ENCODE results near the gene ODAD2.

The ODAD2 gene

DNA sequence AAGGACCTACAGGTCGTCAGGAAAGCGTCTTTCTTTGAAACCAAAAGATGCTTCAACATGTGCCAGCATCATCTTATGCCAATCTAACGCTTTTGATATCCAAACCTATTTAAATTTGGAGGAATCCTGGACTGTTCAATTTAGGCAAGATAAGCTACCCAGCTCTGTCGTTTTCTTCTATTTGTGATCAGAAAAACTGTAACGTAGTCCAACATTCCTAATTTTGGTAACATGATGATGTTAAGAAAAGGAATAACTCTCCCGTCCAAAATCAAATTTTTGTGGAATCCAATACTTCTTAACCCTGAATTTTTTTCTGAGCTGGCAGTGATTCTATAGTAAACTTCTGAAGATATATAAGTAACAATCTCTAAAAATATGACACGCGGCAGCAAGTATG lies 160.0 kb downstream of the ODAD2 start:
- DNase-seq (ENCODE audit: low spot score), result no peak

DNA sequence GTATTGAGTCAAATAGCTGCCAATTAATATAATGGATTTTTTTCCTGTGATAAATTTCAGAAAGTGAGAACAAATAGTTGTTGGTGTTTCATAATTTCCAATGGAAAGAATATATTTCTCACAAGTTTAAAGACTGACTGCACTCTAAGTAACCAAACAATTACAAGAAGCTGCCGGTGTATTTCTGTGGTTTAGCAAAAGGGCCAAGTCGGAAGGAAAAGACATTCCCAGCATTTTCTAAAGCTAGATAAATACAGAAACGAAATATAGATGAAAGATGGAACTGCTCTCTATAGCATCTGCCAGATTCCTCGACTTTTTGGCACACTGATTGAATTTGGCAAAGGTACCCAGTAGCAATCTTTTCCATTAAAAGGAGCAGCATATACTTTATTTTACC lies 160.5 kb downstream of the ODAD2 start:
- DNase-seq (ENCODE audit: low spot score), result no peak

DNA sequence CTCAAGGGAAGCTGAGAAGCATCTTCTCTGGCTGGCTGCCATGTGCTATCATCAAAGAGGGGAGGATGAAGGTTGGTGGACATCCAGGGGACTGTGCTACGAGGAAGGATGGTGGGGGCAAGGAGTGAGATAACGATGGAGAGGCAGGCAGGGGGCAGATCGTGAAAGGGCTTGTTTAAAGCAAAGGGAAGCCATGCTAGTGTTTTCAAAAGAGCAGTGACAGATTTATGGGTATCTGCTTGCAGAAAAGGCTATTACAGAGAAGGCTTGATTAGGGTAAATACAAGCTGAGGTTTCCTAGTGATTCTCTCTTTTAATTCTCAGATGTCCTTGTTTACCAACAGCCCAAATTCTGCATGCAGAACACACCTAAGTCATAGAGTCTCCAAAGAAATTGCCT lies 164.4 kb downstream of the ODAD2 start:
- no peak for DNase-seq (ENCODE audit: low spot score)

DNA sequence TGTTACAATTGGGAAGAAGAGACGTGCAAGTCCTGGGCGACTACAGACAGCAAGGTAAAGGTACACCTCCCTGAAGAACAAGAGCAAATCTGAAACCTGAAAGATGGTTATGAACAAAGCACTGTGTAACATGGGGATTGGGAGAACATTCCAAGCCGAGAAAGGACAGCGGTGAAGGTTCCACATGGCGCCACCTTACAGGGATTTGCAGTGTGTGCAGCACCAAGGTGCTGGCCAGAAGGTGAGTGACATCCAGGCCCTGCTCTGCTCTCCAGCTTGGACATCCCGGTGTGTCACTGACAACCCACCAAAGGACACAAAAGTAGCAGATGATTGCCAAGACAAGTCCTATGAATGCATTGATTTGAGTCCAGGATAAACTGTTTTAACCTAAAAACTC lies 165.1 kb downstream of the ODAD2 start:
- DNase-seq (ENCODE audit: low spot score), result no peak

DNA sequence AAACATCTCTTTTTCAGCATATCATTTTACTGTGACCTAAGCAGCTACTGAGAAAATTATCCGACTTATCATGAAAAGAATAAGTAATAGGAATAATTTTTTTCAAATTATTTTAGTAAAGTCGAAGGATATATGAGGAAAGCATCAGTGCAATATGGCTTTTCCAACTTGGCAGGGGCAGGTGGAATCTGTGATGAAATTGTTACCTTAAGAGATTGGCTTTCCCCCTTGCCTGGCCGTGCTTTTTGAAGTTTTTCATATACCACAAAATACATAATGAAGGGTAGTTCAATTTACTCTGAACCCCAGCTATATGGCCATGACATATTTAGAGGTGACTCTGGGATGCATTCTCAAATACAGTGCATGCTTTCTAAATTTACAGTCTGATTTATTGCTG lies 166.1 kb downstream of the ODAD2 start:
- DNase-seq (ENCODE audit: low spot score), result no peak

DNA sequence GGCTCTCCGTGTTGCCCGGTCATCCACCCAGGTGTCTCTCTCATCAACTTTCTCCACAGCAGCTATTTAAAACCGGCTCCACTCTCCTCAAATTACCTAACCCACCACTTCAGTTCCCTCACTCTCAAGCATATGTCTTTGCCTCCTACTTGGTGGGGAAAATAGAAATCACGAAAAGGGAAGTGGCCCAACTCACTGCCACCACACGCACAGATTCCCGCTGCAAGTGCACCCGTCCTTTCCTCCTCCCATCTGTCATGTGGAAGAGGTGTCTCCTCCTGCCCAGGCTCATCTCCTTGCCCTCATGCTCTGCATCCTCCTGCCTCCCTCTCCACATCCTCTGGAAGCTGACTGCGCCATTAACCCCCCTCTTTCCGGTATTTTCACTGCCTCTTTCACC lies 172.5 kb downstream of the ODAD2 start:
- no peak for DNase-seq (ENCODE audit: low spot score)

DNA sequence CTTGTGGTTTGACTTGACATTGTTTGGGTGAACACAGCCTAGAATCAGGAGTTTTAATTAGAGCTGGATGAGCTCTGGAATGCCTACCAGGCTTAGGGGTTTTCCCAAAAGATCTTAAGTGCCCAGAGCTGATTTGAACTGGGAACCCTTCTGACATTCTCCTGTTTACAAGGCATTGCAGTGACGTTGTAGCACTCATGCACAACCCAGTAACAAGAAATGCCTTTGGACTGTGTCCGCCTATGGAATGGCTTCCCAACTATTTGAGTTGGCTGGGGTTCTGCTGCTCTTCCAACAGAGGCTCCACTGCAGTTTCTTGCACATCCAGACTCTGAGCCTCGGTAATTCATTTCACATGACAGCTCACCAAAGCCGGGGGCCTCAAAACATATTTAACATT lies 176.6 kb downstream of the ODAD2 start:
- DNase-seq (ENCODE audit: low spot score), result no peak

DNA sequence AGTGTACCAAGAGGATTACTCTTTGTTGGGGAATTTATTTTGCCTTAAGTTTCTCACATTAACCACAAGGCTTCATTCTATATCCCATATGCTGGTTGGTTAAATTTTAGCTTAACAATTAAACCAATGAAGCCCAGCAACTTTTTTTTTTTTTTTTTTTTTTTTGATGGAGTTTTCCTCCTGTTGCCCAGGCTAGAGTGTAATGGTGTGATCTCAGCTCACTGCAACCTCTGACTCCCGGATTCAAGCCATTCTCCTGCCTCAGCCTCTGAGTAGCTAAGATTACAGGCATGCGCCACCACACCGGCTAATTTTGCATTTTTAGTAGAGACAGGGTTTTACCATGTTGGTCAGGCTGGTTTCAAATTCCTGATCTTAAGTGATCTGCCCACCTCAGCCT lies 178.2 kb downstream of the ODAD2 start:
- DNase-seq (ENCODE audit: low spot score), result no peak

DNA sequence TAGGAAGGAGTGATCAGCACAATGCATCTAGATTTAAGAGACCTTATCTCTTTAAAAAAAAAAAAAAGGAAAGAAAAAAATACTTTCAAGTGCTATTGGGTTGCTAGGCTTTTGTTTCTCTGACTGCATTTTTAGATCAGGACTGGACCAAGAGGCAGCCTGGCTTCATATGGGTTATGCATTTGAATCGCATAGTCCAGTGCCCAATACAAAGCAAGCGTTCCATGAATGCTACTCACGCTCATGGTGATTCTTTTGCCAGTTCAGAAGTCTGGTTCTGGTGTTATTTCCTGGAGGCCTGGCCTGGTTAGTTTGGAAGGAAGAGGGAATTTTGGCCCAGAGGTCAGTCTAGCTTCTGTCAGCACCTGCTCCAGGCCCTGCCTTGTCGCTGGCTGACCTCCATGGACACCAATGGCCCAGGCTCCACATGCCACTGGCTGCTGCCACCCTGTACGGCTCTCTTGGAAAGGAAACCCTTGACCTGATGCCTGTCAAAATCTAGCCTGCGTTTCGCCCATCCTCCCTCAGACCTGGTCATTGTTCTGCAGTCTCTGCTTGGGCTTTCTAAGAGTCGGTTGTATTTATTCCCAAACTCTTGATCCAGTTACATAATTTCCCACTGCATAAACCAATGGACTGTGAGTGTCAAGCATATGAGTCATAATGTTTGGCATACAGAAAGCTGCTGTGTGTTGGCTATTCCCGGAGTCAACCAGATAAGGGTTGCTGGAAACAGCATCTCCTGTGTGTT lies 178.9 kb downstream of the ODAD2 start:
- no peak for DNase-seq (ENCODE audit: low spot score)

DNA sequence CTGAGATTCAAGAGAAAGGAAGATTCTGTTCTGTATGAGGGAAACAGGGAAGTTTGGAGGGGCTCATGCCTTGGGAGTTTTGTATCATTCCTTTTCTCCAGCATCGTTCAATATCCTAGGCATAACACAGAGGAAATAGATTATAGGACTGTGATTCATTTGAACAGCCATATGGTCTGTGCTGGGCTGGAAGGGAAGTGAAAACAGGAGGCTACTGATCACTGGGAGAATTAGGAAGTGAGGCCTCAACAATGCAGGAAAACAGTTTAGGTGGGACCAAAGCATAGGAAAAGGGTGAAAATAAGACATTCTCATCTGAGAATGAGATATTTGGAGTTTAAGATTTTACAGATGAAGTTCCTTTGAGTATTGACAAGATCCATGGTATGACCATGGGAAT lies 182.6 kb downstream of the ODAD2 start:
- DNase-seq (ENCODE audit: low spot score), result no peak

DNA sequence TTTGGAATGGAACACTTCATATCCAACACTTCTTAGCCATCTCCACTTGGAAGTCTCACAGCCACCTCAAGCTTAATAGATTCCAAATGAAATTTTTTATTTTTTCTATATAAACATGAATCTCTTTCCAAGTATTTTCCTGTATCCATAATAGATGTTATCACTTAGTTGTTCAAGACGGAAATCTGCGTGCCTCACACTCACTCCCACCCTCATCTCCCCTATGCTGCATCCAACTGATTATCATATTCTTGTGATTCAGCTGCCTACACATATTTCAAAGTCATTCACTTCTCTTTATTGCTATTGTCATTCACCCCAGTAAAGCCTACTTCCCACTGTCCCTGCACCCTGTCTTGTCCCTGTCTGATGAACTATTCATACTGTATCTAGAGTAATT lies 183.0 kb downstream of the ODAD2 start:
- DNase-seq (ENCODE audit: low spot score), result no peak

DNA sequence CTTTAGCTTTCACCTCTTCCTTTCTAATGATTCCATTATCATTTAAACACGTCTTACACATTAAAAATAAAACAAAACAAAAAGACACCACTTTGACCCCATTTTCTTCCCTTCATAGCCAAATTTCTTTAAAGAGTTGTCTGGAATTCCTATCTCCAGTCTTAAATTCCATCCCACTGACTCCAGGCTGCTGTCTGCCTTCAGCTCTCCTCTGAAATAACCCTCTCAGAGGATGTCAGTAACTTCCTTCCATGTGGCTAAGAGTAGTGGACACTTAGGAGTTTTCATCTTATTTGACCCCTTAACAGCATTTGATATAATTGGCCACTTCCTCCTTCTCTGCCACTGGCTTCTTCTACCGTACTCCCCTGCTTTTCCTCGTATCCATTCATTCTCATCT lies 183.6 kb downstream of the ODAD2 start:
- DNase-seq (ENCODE audit: low spot score), result no peak

DNA sequence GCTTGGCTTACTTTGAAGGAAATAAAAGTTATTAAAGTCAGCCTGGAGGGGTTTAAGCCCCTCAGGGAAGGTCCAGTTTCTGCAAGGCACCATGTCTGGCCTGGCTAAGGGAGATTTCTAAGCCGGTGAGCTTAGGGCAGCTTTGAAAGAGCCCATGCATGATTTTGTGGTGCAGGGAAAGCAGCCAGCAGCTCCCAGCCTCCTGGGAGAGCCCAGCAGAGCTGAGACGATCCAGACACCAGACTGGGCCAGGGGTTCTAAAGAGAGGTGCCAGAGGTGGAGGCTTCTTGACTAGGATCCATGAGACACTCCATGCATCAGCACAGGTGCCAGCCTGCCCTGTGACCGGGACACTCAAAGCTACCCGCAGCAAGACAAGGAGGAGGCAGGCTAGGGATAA lies 193.7 kb downstream of the ODAD2 start:
- no peak for DNase-seq (ENCODE audit: low spot score)

DNA sequence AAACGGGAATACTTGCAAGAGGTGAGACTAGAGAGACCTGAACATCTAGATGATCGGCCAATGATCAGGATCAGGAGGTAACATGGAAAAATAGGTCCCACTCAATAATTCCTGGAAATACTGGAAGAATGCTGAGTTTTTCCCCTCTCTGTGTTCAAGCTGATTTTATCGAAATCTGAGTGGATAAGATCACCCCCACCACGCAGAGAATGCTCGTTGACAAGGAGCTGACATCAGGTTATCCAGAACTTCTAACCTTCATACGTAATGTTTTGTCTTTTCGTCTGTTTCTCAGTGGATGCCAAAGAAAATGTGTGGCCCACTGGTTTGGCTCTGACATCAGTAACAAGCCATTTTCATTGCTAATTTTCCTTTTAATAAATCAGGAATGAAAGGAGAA lies 194.7 kb downstream of the ODAD2 start:
- no peak for DNase-seq (ENCODE audit: low spot score)

DNA sequence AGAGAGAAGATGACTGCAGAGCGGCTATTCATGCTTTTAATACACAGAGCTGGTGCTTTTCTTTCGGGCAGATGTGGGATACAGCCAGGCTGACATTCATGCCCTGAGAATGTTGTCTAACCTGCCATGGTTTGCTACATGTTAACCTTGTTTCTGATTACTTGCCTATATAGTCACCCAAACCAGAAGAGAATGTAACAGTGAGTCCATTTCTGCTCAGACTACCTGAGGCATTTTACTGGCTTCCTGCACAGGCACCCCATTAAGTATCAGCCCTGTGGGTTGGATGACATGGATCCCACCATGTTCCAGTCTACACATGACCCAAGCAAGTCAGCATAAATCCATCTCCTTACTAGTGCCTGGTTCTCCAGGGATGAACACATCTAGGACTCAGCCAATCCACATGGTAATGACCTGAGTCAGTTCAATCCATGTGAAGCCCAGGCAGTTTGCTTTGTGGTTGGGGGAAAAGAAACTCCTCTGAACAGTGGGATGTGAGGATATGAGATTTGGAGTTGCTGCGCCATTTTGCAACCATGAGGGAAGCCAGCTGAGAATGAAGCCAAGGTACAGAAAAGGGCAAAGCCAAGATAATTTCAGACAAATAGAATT lies 197.6 kb downstream of the ODAD2 start:
- no peak for DNase-seq (ENCODE audit: low spot score)

DNA sequence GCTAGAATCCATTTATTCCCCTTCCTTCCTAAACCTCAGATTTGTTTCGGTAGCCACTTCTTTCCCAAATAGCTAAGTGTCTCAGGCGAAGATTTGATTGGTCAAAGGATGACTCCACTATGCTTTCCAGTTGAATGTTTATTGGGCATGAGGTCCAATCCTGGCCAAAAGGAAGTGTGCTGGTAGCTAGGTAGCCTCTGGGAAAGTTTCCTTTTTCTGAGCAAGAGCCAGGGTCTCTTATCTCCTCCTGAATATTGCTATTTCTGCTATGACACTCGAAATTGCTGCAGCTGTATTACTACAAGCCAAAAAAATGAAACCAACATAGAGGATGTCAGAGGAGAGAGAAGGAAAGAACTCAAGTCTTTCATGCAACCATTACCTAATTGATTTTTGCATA lies 199.8 kb downstream of the ODAD2 start:
- DNase-seq (ENCODE audit: low spot score), result no peak

DNA sequence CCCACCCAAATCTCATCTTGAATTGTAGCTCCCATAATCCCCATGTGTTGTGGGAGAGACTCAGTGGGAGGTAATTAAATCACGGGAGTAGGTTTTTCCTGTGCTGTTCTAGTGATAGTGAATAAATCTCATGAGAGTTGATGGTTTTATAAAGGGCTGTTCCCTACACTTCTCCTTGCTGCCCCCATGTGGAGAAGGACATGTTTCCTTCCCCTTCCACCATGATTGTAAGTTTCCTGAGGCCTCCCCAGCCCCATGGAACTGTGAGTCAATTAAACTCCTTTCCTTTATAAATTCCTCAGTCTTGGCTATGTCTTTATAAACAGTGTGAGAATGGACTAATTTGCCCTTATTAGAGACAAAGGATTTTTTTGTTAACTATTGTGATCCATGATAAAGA lies 204.7 kb downstream of the ODAD2 start:
- DNase-seq (ENCODE audit: low spot score), result peak; percentile 21

DNA sequence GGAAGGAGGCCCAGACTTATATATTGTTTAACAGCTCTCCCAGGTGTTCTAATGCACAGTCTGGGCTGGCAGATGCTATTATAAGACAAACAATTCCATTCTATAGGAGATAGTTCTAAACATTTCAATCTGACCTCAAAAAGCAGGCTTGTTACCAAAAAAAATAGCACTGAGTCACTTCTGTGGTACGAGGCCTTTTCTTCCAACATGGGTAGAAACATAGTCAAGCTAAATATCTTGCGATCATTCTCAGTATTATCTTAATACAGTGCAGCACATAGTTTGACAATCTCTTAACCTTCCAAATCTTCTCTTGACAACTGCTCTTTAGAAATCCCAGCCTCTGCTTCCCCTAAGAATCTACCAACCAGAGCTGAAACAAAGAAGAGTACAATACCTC lies 206.7 kb downstream of the ODAD2 start:
- DNase-seq (ENCODE audit: low spot score), result no peak

DNA sequence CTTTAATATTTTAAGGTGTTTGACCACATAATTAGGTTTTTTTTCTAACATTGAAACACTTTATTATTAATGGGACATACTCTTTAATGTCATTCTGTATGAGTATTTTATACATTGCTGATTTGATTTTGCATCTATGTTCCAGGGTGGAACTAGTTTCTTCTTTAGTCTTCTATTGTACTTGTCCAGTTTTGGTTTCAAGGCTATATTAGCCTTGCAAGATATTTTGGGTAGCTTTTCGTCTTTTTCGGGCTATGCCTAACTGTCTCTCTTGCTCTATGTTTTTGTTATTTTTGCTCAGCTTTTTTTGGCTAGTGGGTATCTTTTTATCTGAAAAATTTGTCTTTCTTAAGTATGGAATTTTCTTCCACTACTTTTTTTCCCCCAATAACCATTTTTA lies 214.6 kb downstream of the ODAD2 start:
- no peak for DNase-seq (ENCODE audit: low spot score)

DNA sequence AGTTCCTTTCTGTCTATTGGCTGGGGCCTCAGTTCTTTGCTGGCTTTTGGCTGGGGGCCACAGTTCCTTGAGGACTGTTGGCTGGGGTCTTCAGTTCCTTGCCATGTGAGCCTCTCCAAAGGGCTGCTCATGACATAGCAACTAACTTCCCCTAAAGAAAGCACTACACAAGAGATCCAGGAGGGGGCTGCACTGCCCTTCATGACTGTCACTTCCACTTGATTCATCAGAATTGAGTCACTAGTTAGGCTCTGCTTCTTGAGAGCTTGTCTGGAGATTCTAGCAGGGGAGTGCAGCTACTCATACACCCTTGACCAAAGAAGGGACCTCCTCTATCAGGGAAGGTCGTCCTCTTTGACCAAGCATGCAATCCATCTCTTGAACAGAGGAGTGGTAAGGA lies 215.2 kb downstream of the ODAD2 start:
- DNase-seq (ENCODE audit: low spot score), result peak; percentile 55

DNA sequence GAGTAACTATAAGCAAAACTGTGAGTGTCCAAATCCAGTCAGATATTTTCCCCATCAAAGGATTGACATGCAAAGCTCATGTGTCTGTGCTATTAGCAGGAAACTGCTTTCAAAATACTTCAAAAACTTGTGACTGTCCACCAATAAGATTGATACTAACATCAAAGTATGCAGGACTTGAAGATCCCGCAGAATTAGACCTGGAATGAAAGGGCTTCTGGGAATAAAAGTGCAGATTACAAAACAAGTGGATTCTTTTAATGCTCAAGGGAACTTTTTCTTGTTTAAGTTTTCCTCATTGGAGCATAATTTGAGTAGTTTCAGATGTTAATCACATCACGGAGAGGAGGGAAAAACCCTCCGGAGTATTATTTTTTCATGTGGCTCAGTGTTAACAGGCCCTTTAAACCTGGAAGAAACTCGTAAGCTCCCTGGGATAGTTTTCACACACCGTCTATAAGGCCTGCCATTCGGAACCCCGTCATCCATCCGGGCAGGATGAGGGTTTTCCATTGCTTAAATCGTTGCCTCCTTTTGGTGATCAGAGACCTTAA lies 219.3 kb downstream of the ODAD2 start:
- no peak for DNase-seq (ENCODE audit: low spot score)

DNA sequence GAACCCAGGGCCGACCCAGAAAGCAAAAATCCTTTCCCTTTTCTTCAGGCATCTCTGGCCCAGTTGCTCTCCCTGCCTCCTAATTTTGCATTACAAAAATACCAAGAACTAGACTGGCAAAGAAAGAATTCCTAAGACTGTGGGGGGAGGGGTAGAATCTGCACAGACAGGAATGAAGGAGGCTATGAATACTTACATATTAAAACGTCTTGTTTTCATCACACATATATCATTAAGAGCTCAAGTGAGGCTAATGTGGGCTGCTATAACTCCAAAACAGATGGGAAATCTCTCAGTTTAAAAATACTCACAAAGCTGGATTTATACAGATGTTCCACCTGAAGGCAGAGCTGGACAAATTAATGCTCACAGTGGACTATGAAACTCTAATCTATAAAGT lies 224.0 kb downstream of the ODAD2 start:
- DNase-seq (ENCODE audit: low spot score), result no peak

DNA sequence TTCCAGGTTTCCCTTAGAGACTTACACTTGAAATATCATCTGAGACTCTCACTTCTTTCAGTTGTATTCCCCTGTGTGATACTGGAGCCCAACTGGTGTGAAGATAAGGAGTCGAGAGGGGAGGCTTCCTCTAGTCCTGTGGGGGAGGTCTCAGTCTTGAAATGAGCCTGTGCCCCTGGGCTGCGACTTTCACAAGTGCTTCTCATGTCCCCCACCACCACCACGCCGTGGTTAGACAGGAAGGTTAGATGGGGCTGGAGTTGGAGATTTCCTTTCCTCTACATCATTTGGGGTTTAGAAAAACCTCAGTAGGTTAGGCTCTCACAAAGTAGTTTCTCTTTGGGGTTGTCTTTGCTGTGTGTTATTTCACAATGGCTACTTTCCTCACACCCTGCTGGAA lies 227.6 kb downstream of the ODAD2 start:
- DNase-seq (ENCODE audit: low spot score), result no peak

DNA sequence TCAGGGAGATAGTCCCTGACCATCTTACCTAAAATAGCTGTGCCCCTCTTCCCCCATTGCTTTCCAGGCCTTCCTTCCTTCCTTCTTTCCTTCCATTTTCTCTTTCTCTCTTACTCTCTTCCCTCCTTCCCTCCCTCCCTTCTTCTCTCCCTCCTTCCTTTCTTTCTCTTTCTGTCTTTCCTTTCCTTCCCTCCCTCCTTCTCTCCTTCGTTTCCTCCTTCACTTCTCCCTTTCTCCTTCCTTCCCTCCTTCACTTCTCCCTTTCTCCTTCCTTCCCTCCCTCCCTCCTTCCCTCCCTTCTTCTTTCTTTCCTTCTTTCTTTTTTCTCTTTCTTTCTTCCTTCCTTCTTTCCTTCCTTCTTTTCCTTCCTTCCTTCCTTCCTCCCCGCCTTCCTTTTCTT lies 228.7 kb downstream of the ODAD2 start:
- no peak for DNase-seq (ENCODE audit: low spot score)

All from NAMALWA (cell line).